ENCODE results near the gene THSD4.

DNA sequence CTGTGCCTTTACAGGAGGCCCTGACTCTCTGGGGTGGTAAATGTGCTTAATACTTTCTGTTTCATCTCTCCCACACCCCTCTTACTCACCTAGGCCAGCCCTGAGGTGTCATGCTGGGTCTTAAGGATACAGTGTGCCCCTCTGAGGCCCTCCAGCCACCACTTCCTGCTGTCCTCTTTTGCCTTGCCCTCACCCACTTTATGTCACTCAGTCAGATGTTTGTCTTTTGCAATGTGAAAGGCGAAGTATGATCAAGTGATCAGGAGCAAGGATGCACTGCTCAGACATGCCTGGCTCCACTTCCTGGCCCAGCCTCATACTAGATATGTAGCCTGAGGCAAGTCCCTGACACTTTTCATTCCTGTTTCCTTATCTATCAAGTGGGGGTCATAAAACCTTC, 356.1 kb downstream of the THSD4 start:
- TF ChIP-seq, protein P1, sequence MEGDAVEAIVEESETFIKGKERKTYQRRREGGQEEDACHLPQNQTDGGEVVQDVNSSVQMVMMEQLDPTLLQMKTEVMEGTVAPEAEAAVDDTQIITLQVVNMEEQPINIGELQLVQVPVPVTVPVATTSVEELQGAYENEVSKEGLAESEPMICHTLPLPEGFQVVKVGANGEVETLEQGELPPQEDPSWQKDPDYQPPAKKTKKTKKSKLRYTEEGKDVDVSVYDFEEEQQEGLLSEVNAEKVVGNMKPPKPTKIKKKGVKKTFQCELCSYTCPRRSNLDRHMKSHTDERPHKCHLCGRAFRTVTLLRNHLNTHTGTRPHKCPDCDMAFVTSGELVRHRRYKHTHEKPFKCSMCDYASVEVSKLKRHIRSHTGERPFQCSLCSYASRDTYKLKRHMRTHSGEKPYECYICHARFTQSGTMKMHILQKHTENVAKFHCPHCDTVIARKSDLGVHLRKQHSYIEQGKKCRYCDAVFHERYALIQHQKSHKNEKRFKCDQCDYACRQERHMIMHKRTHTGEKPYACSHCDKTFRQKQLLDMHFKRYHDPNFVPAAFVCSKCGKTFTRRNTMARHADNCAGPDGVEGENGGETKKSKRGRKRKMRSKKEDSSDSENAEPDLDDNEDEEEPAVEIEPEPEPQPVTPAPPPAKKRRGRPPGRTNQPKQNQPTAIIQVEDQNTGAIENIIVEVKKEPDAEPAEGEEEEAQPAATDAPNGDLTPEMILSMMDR (IDR thresholded peaks at IDR 0.05): no peak
- no peak for TF ChIP-seq POLR2A (IDR thresholded peaks at IDR 0.05)
